Femur (tissue), 1 donor: ENCODE results near the gene TSPAN14.
A peak's percentile ranks its signal among the peaks of the same experiment; 100 is the strongest.

Experiments used
- DNase-seq: peaks from one replicate; pipeline ENCODE4 v3.0.0-alpha.2; 2017

The TSPAN14 gene

GRCh38 chr10:80457554-80458262 lies 3.6 kb downstream of the TSPAN14 start:
- DNase-seq: no peak

GRCh38 chr10:80458263-80458625 lies 4.1 kb downstream of the TSPAN14 start:
- DNase-seq: no peak

GRCh38 chr10:80458638-80459037 lies 4.5 kb downstream of the TSPAN14 start:
- DNase-seq: no peak

- DNase-seq: peak; percentile 83
Observed at GRCh38 chr10:80459047-80459865, 5.1 kb downstream of the TSPAN14 start.

GRCh38 chr10:80460399-80461207 lies 6.5 kb downstream of the TSPAN14 start:
- DNase-seq: peak; percentile 69

GRCh38 chr10:80461208-80462183 lies 7.4 kb downstream of the TSPAN14 start:
- no peak for DNase-seq

- no peak for DNase-seq
Observed at GRCh38 chr10:80462299-80462980, 8.3 kb downstream of the TSPAN14 start.

- DNase-seq: no peak
Observed at GRCh38 chr10:80462981-80463741, 9.1 kb downstream of the TSPAN14 start.

- no peak for DNase-seq
Observed at GRCh38 chr10:80463868-80464267, 9.8 kb downstream of the TSPAN14 start.

GRCh38 chr10:80464557-80465450 lies 10.7 kb downstream of the TSPAN14 start:
- DNase-seq: peak; percentile 64

GRCh38 chr10:80465451-80465835 lies 11.3 kb downstream of the TSPAN14 start:
- no peak for DNase-seq

- DNase-seq: no peak
Observed at GRCh38 chr10:80465839-80466590, 11.9 kb downstream of the TSPAN14 start.

- DNase-seq: no peak
Observed at GRCh38 chr10:80466724-80467326, 12.7 kb downstream of the TSPAN14 start.

GRCh38 chr10:80468002-80468401 lies 13.9 kb downstream of the TSPAN14 start:
- no peak for DNase-seq

- DNase-seq: no peak
Observed at GRCh38 chr10:80468806-80469421, 14.8 kb downstream of the TSPAN14 start.

- DNase-seq: no peak
Observed at GRCh38 chr10:80470266-80470665, 16.2 kb downstream of the TSPAN14 start.

- no peak for DNase-seq
Observed at GRCh38 chr10:80471001-80471400, 16.9 kb downstream of the TSPAN14 start.

GRCh38 chr10:80471715-80472233 lies 17.7 kb downstream of the TSPAN14 start:
- no peak for DNase-seq
